Middle frontal gyrus (tissue), 1 donor: ENCODE data around the gene IL2.

Experiments used
- DNase-seq: peaks from one replicate; pipeline ENCODE4 v3.0.0-alpha.2; 2015; ENCODE audit warnings: low spot score; ENCODE audit errors: extremely low spot score

Gene IL2

DNA sequence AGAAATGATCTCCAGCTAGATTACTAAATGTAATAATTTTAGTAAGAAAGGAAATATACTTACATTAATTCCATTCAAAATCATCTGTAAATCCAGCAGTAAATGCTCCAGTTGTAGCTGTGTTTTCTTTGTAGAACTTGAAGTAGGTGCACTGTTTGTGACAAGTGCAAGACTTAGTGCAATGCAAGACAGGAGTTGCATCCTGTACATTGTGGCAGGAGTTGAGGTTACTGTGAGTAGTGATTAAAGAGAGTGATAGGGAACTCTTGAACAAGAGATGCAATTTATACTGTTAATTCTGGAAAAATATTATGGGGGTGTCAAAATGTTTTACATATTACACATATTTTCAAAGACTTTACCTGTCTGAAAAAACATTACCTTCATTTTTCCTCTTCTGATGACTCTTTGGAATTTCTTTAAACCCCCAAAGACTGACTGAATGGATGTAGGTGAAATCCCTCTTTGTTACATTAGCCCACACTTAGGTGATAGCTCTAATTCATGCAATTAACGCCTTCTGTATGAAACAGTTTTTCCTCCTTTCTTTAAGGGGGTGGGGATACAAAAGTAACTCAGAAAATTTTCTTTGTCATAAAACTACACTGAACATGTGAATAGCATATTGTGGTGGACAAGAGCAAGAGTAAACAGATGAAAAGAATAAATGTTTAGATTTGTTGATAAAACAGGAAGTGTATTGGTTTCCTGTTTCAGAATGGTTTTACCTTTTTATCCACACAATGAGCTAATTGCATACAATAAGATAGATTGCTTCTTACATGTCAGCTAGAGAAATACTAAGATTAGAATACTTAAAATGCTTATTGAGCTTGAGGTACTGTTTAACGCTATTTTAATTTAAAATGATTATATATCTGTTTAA is at the start of gene IL2:
Gene IL2 (minus strand): TSS at position 495 of the 886 bp plus-strand sequence. CDS start 285 bp downstream, at position 210.
- no peak for DNase-seq

DNA sequence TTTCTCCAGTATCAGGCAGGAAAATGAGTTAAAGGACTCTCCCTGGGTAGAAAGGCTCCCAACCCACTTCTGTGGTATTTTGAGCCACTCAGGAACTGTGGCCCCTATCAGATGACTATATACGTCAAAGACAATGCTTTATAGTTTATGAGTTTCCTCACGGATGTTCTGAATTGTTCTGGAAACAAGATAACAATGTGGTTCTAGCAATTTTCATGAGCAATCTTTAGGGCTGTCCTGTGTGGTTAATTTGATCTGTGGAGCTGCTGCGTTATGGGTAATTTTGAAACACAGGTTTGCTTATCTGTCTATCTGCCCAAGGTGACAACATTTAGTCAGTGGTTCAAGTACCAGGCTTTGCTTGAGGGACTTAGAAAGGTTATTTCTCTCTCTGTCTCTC is 46.7 kb upstream of the IL2 start:
- no peak for DNase-seq

DNA sequence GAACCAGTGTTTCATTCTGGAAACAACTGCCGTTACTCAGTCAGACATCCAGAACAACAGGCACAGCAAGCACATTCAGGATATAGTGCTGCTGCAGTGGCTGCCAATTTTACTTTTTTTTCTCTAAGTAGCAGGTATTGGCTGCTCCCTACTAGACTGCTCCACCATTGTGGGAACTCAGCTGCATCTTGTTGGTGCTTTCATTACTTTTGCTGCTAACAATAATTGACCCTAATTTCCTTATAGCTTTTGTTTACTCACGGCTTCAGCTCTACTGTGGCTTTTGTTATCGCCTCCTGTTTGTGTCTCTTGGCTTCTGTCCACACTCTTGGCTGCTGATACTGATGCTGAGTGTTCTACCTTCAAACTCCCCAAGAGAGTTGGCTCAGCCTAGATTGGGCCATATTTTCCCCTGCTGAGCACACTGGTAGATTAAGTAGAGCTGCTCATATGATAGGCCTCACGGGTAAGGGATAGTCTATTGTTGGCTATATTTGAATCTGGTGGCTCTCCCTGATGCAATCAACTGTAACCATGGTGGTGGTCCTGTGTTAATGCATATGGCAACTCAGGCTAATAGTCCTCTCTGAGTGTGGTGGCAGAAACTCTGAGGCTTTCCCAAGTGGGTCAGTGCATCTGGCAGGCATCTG is 44.5 kb upstream of the IL2 start:
- no peak for DNase-seq

DNA sequence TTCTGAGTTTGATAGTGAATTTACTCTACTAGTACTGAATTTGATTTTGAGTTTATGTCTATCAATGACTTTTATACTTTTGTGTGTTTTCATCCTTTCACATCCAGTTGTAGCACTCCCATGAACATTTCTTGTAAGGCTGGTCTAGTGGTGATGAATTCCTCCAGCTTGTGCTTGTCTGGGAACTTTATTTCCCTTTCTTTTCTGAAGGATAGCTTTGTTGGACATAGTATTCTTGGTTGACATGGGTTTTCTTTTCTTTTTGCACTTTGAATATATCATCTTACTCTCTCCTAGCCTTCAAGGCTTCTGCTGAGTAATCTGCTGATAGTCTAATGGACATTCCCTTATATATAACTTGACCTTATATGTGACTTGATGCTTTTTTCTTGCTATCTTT is 32.5 kb upstream of the IL2 start:
- DNase-seq, result no peak

DNA sequence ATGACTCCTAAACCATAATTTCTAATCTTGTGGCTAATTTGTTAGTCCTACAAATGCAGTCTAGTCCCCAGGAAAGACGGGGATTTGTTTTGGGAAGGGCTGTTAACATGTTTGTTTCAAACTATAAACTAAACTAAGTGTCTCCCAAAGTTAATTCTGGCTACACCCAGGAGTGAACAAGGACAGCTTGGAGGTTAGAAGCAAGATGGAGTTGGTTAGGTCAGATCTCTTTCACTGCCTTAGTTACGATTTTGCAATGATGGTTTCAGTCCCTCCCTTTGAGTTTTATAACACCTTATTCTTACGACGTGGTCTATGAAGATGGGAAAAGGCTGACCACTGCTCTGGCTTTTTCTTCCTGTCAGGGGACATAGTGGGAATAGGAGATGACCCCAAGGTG is 27.0 kb upstream of the IL2 start:
- no peak for DNase-seq

DNA sequence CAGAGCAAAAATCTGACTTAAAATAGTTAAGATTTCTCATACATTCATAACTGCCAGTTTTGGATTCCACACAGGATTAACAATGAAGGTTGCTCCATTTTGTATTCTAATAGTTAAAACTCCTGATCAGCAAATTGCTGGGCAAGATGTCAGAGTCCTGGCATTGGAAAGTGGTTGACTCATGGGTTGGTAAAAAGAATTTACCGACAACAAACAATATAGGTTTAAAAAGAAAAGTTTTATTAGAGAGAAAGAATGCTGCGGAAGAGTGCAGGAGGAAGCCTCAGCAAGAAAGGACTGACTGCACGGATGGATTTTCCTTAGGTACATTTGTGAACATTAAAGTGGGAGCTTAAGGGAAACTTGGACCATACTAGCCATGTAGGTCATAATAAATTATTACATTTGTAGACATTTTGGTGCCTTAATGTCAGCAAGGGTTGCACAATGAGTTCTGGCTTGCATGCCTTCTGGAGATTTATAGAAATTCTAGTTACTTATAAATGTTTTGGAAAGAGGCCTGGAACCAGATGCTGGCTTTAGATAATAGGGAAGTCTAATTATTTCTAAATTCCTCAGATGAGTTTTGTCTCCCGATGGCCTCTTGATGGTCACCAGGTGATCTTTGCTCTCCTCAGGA is 25.4 kb upstream of the IL2 start:
- DNase-seq, result no peak

DNA sequence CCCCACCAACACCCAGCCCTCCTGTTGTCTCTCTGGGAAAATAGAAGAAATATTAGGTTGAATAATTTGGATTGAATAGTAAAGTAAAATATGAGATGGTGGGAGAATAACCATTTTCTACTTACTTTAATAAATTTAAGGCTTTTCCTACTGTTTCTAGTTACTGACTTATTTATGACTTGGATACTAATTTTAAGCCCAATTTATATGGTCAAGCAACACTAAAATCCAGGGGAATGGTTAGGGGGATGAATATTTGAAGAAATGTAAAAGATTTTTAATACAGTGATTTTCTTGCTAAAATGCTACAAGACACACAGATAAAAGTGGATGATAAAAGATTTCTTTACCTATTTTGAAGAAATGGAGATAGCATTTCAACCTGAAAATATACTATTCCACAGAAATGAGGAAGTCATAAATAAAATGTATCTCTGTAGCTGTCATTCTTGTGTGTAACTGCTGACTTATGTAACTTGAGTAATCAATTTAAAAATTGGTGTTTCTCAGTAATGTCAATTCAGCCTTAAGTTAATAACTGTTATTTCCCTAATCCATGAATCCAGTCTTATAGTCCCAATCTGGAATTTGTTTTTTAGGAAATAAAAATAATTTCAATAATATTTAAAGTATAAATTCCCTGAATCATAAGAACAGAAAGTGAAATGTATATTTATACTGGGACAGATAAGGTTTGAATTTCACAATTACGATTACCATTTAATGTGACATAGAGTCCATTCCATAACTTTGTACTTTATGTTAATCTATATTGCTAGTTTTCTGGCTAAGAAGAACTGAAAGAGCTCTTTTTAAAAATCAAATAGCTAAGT is 24.3 kb upstream of the IL2 start:
- no peak for DNase-seq

DNA sequence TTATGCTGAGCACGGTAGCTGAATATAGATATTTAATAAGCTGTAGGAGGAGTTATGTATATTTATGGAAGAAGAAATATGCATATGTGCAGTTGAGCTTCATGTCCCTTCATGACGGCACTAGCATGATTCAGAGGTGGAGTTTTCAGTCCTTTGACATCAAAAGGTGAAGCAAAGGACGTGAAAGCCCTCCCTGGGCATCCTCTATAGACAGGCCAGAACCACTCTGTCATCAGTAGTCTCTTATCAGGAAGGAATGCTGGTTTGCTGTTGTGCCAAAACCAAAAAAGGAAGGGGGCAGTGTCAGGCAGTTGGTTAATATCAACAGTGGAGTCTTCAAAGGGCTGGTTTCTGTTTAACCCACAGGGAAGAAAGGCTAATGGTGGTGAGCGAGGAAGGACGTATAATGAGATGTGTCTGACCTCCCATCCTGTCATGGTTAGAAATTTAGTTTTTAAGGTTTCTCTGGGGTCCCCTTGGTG is 23.5 kb upstream of the IL2 start:
- no peak for DNase-seq

DNA sequence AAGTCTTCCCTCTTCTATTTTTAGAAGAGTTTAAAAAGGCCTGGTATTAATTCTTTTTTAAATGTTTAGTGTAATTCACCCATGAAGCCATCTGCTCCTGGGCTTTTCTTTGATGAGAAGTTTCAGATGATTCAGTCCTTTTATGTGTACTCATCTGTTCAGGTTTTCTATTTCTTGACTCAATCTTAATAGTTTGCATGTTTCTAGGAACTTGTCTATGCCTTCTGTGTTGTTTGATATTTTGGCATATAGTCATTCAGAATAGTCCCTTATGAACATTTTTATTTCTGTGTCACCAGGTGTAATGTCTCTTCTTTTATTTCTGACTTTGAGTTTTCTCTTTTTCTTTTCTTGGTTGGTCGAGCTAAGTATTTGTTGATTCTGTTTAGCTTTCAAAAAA is 20.2 kb upstream of the IL2 start:
- no peak for DNase-seq

DNA sequence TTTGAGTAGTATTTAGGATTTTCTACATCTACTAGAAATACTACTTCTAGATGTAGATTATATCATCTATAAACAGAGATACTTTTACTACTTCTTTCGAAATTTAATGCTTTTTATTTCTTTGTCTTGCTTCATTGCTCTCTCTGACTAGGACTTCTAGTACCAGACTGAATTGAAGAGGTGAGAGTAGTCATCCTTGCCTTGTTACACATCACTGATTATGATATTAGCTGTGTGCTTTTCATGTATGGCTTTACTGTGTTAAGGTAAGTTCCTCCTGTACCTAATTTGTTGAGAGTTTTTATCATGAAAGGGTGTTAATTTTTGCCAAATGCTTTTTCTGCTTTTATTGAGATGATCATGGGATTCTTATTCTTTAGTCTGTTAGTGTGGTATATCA is 19.6 kb upstream of the IL2 start:
- DNase-seq, result no peak

DNA sequence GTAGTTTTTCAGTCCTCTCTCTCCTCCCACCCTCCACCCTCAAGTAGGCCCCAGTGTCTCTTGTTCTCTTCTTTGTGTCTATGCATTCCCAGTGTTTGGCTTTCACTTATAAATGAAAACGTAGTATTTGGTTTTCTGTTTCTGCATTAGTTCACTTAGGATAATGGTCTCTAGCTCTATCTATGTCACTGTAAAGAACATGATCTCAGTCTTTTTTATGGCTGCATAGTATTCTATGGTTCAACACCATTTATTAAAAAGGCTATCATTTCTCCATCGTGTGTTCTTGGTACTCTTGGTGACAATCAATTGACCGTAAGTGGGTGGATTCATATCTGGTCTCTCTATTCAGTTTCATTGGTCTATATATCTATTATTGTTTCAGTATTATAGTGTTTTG is 18.7 kb upstream of the IL2 start:
- no peak for DNase-seq

DNA sequence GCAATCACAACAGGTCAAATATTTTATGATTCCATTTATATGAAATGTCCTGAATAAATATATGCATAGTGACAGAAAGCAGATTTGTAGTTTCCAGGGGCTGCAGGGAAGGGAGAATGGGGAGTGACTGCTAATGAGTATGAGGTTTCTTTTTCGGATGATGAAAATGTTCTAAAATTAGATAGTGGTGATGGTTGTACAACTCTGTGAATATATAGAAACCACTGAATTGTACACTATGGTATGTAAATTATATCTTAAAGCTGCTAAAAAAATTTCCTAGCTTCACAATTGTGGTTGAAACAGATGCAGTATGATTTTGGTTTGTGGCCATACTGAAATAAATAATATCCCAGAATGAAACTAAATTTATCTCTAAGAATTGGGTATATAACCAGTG is 12.9 kb upstream of the IL2 start:
- no peak for DNase-seq

DNA sequence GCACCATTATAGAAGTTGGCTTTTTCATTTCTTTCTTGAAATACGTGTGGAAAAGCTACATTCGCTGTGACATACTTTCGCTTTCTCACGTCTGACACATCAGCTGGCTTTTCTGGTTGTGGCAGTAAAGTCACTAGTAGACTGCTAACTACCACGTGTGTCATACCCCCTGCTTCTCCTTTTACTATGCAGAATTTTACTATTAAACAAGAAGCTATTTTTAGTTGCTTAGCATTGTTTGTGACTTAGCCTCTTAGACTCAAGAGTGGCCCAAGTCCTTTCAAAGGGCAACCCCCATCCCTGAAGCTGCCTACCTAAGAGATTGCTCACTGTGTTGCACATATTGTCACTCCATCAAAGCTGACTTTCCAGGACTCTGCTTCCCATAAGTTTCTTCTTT is 2.1 kb upstream of the IL2 start:
- DNase-seq, result no peak

DNA sequence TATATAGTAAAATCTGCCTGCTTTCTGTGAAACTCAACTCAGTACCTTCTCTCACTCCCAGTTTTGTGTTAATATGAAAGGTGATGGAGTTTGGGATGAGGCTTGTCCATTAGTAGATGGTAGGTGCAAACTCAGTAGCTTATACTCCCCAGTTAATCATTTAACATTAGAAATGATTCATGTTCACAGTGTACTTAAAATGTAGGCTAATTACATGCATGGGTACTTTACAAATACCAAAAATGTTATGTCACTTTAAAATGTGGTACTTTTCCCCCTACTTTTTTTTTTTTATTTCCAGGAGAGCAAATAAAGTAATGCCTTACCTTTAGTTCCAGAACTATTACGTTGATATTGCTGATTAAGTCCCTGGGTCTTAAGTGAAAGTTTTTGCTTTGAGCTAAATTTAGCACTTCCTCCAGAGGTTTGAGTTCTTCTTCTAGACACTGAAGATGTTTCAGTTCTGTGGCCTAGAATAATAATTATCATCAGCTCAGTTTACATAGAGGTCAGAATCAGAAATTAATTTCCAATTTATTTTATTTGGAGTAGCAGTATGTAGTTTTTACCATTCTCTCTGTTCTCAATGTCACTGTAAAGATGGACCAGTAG is 3.0 kb downstream of the IL2 start:
- DNase-seq, result no peak

DNA sequence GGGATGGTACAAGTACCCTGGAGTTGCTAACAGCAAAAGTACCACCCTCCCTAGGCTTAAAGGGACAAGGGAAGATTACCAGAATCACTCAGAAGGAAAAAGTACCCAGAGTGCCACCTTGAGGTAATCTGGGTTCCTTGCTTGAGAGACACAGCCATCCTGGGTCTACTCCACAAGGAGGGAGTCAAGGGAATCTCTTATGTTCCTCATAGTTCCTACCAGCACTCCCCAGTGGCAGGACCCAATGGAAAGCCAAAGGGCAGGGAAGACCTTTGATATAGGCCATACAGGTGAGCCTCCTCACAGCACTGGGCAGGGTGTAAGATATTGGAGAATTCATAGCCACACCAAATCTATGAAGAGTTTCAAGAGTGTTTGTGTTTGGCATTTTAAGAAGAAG is 5.7 kb downstream of the IL2 start:
- DNase-seq, result no peak

DNA sequence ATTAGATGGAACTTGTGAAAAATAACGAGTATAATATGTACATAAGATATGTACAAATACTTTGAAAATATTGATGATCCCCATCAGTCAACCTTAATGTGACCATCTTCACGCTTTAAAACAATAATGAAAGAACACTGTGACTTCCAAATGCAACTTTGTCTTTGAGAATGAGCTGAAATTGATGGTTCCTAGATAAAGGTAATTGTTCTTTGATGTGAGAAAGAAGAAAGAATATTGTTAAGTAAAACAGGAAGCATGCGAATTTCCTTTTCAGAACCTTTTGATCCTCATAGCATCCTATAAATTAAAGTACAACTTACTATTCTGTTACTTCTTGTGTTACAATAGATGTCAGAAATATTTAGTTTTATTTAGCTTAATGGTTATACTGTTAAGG is 22.2 kb downstream of the IL2 start:
- no peak for DNase-seq

DNA sequence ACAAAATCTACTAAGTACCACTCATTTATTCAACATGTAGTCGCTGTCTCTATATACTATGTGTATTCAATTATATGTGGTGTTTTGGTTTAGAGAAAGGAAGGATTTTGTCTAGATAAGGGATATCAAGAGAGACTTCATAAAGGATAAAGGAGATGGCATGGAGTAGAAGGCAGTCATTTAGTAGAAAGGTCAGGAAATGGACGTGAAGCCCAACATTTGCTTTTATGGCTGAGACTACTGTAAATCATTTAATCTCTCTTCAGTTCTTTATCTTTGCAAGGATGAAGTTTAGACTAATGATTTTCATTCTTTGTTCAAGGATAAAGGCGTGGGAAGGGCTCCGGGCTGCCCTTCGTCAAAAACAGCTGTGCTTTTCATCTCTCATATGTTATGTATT is 25.2 kb downstream of the IL2 start:
- DNase-seq, result no peak

DNA sequence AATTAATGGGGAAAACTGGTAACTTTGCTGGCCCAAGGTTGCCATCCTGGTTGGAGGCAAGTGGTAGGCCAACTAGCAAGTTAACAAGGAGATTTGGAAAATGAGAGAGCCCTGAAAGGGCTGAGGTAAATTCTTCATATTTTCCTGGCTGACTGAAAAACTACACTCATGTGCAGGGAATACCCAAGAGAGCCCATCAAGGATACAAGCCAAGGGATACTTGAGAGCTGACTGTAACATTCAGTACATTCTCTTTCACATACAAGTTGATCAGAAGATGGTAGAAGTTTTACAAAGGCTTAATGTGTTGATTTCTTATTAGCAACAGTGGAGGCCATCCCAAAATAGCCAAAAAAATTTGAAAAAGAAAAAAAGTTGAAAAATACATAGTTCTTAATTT is 33.3 kb downstream of the IL2 start:
- DNase-seq, result no peak

DNA sequence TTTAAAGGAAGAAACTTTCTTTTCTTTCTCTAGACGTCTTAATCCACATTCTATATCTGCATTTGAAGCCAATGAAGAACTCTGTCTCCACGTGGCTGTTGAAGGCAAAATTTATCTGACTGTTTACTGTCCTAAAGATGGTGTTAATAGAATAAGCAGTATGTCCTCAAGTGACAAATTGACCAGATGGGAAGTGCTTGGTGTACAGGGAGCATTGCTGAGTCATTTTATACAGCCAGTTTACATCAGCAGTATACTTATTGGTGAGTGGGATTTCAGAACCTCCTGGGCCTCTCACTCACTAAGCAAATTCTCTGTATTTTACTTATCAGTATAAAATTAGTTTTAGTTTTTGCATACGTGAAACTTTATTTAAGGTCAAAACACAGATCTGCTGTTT is 44.0 kb downstream of the IL2 start:
- DNase-seq, result no peak

DNA sequence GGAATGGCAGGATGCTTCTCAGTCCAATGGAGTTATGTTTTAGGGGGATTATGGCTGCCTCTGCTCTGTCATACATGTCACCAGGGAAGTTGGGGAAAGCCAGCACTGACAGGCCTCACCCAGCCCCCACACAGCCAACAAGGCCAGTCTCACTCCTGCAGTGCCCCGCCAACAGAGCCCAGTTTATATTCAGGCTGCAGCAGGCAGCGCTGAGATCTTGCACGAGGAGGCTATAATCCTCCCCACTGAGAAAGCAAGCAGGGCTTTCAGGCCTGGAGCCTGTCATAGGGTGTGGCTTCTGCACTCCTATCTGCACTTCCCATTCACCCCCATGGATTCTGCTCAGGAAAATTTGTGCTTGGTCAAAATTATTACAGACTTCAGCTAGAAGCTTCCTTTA is 52.7 kb downstream of the IL2 start:
- DNase-seq, result no peak
